Calu3 (cell line): Measurements from ENCODE around the gene RPS6KA2. TPM values are rescaled to one million over a fixed set of nuclear protein-coding genes. Genes with fewer than 3 reads are reported as not detected.
"Not testable (repeated sequence)": the region's sequence is repeated elsewhere in the genome, so short reads cannot be mapped to it uniquely, and the experiment has no call there.

Source experiments
- BruUV-seq: library from RNA; stranded (reverse); fragments of 400-500 nt; replicated peaks from 2 replicates; lab custom pipeline; 2021; lab: Mats Ljungman, UMichigan
- CTCF ChIA-PET: fragments of 300-600 bp; sonication (Branson Sonifier 250); formaldehyde crosslinking; loops from one replicate; lab custom pipeline; 2022; ENCODE audit warnings: antibody characterized with exemption; lab: Charles Lee
- DNase-seq: peaks from one replicate; pipeline ENCODE4 v3.0.0; 2022
- H3K27ac Mint-ChIP-seq: one replicate; pipeline ENCODE4 v1.8.0; 2022; ENCODE audit warnings: mixed read lengths; ENCODE audit not compliant: unreplicated experiment
- H3K27me3 Mint-ChIP-seq: one replicate; pipeline ENCODE4 v1.8.0; 2022; ENCODE audit warnings: mixed read lengths; ENCODE audit not compliant: unreplicated experiment
- H3K36me3 Mint-ChIP-seq: one replicate; pipeline ENCODE4 v1.8.0; 2022; ENCODE audit warnings: mild to moderate bottlenecking, moderate library complexity, mixed read lengths; ENCODE audit not compliant: insufficient read depth, unreplicated experiment
- H3K4me1 Mint-ChIP-seq: one replicate; pipeline ENCODE4 v1.8.0; 2022; ENCODE audit warnings: mild to moderate bottlenecking, low read depth, mixed read lengths; ENCODE audit not compliant: unreplicated experiment
- H3K4me3 Mint-ChIP-seq: one replicate; pipeline ENCODE4 v1.8.0; 2022; ENCODE audit warnings: mild to moderate bottlenecking, low read depth, moderate library complexity, mixed read lengths; ENCODE audit not compliant: unreplicated experiment
- H3K9me3 Mint-ChIP-seq: one replicate; pipeline ENCODE4 v1.8.0; 2022; ENCODE audit warnings: low read depth, mixed read lengths; ENCODE audit not compliant: unreplicated experiment
- CTCF ChIP-seq: fragments of 200-600 bp; IDR thresholded peaks from one replicate; pipeline ENCODE4 v1.8.0; 2022; ENCODE audit warnings: antibody characterized with exemption; ENCODE audit not compliant: unreplicated experiment
- intact Hi-C: fragments of 100-400 bp; cut with micrococcal nuclease; formaldehyde crosslinking; loops from one replicate; pipeline ENCODE4 v1.10.0; 2022; ENCODE audit not compliant: unreplicated experiment
- total RNA-seq: library from RNA; stranded (reverse); gene quantifications from 2 replicates; pipeline ENCODE4 v1.2.3, GENCODE V29; 2022

RPS6KA2 gene
- total RNA-seq, 1 experiment from 2014 or later = 41.3 TPM

GRCh38 chr6:166541366-166541765, 85.7 kb downstream of the RPS6KA2 start:
- H3K4me3 Mint-ChIP-seq = peak overlapping the region; percentile 69
- CTCF ChIA-PET = interaction anchor here (0.7 to 1.5 kb wide), 2 partner anchors 85 to 415 kb away, joined by 4 read pairs; partner anchors contain the start of genes RNASET2 and RPS6KA2

DNA sequence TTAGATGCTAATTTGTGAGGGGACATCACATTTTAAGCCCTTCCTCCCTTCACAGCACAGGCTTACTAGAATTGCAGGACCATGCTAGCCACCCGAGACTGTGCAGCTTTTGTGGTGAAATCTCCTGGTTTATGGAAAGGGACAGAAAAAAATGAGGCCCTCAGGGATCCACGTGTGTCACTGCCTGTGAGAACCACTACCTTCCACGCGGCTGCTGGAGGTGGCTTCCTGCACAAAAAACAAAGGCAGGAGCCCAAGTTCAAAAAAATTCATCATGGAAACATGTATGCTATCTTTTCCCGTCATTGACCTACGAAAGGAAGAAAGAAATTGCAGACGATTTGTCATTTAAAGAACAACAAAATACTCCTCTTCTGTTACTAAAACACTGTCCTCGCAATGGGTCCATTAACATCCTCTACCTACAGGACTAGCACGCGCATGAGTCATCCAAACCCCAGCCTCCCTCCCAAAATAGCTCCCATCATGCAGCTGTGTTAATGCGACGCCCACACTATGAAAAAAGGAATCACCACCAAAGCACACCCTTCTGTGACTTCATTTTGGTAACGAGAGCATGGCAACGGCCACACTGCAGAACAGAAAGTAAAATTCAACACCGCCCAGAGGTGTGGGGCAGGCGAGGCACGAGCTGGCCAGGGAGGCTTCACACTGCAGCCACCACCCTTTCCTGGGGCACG, 86.3 kb downstream of the RPS6KA2 start:
- CTCF ChIA-PET = interaction anchor here (0.7 kb wide), 1 partner anchor 416 kb away, joined by 4 read pairs; the partner anchor contains the start of gene RNASET2
- Mint-ChIP-seq H3K36me3 (peaks cover 24% of the 10 kb centered on the region), H3K4me1 (peaks cover 30% of the 10 kb centered on the region), H3K27me3 (no peaks in the 10 kb centered on the region), H3K9me3 (no peaks in the 10 kb centered on the region), H3K4me3 (peak overlapping the region; percentile 69), H3K27ac (peak overlapping the region; percentile 31)
- intact Hi-C loops = loop anchor here (1.0 to 5.0 kb wide), 2 partner anchors 87 to 138 kb away; partner anchors contain the start of gene RPS6KA2
- DNase-seq = peak; percentile 43
- BruUV-seq = no TSS peak
- no peak for TF ChIP-seq CTCF

More at GRCh38 chr6:166541366-166541765, 85.7 kb downstream of the RPS6KA2 start:
- Mint-ChIP-seq H3K4me1 (peaks cover 30% of the 10 kb centered on the region), H3K9me3 (no peaks in the 10 kb centered on the region), H3K27me3 (no peaks in the 10 kb centered on the region), H3K36me3 (peaks cover 24% of the 10 kb centered on the region), H3K27ac (peak overlapping the region; percentile 31)
- intact Hi-C loops = loop anchor here (1.0 to 5.0 kb wide), 2 partner anchors 86 to 137 kb away; partner anchors contain the start of gene RPS6KA2
- peak; percentile 12 for DNase-seq
- TF ChIP-seq CTCF = no peak
- BruUV-seq = no TSS peak

DNA sequence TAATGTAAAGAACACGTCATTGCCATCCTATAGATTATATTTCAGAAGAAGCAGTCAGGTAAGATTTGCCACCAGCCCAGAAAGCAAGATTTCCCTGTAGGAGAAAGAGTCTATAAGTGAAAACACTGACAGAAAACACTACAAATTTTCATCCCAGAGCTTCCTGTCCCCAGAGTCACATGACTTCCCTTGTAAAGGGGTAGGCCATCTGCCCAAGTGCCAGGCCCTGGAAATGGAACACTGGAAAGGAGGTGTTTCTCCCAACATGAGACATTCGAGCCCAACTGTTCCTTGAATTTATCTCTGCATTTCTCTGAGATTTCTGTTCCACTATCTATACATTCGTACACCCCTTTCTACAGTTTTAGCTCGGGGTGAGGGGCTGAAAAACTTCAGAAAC, 87.5 kb downstream of the RPS6KA2 start:
- CTCF ChIA-PET = no interaction called here
- no peaks in the 10 kb centered on the region for H3K27me3 Mint-ChIP-seq
- intact Hi-C loops = no loop called here

GRCh38 chr6:166539011-166539385, 88.1 kb downstream of the RPS6KA2 start:
- H3K27me3 Mint-ChIP-seq, intact Hi-C loops, H3K9me3 Mint-ChIP-seq, DNase-seq, H3K4me3 Mint-ChIP-seq, CTCF ChIA-PET, H3K27ac Mint-ChIP-seq, BruUV-seq: not testable (repeated sequence)
- peaks cover 30% of the 10 kb centered on the region for H3K4me1 Mint-ChIP-seq
- peaks cover 24% of the 10 kb centered on the region for H3K36me3 Mint-ChIP-seq

More for the DNA sequence above, 87.5 kb downstream of the RPS6KA2 start:
- Mint-ChIP-seq H3K36me3 (peaks cover 24% of the 10 kb centered on the region), H3K27ac (no peak overlapping the region), H3K4me1 (peaks cover 30% of the 10 kb centered on the region), H3K4me3 (no peak overlapping the region), H3K9me3 (no peaks in the 10 kb centered on the region)
- BruUV-seq = no TSS peak
- TF ChIP-seq CTCF = no peak
- DNase-seq = no peak
